Activated CD4-positive, alpha-beta T cell treated with anti-CD3 and anti-CD28 coated beads, Interleukin-2, amount 10 ng/mL, durations not matched to agents 24 days and 14 days (primary cell): ENCODE results near the gene ROS1. TPM values are rescaled to one million over a fixed set of nuclear protein-coding genes. Genes with fewer than 3 reads are reported as not detected.
"Not testable (repeated sequence)": the region's sequence is repeated elsewhere in the genome, so short reads cannot be mapped to it uniquely, and the experiment has no call there.

Experiments used
- DNase-seq: peaks from one replicate; pipeline ENCODE4 v3.0.0; 2022
- H3K27ac Mint-ChIP-seq: one replicate; pipeline ENCODE4 v1.8.0; 2022; ENCODE audit warnings: mild to moderate bottlenecking, mixed read lengths
- H3K27me3 Mint-ChIP-seq: one replicate; pipeline ENCODE4 v1.8.0; 2022; ENCODE audit warnings: mixed read lengths
- H3K36me3 Mint-ChIP-seq: one replicate; pipeline ENCODE4 v1.8.0; 2022; ENCODE audit warnings: low read depth, mild to moderate bottlenecking, mixed read lengths
- H3K4me1 Mint-ChIP-seq: one replicate; pipeline ENCODE4 v1.8.0; 2021; ENCODE audit warnings: mixed read lengths
- H3K4me3 Mint-ChIP-seq: one replicate; pipeline ENCODE4 v1.8.0; 2022; ENCODE audit warnings: mild to moderate bottlenecking, moderate library complexity, mixed read lengths
- H3K9me3 Mint-ChIP-seq: one replicate; pipeline ENCODE4 v1.8.0; 2021; ENCODE audit warnings: mixed read lengths
- intact Hi-C: fragments of 100-400 bp; cut with micrococcal nuclease; formaldehyde crosslinking; loops from one replicate; pipeline ENCODE4 v1.15.1; 2023
- total RNA-seq: library from RNA; stranded (reverse); gene quantifications from 2 replicates; pipeline ENCODE4 v1.2.3, GENCODE V29; 2022

Gene ROS1
- total RNA-seq, 1 donor from 2014 or later, result not detected

DNA sequence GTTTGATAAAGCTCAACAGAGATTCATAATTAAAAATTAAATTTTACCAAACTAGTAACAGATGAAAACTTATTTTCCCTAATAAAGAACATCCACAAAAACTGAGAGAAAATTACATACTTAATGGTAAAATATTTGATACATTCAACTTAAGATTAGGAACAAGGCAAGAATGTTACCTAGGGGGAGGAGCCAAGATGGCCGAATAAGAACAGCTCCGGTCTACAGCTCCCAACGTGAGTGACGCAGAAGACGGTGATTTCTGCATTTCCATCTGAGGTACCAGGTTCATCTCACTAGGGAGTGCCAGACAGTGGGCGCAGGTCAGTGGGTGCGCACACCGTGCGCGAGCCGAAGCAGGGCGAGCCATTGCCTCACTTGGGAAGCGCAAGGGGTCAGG, 181.2 kb downstream of the ROS1 start:
- H3K4me3 Mint-ChIP-seq, H3K36me3 Mint-ChIP-seq, H3K9me3 Mint-ChIP-seq, intact Hi-C loops, DNase-seq, H3K4me1 Mint-ChIP-seq, H3K27ac Mint-ChIP-seq, H3K27me3 Mint-ChIP-seq: not testable (repeated sequence)

Other genes starting within 250 kb of the ROS1 start
- gene VGLL2, start 160.4 kb downstream of the ROS1 start, total RNA-seq, result not detected in 2 replicates
- 3.7 and 4.8 TPM in 2 replicates for gene DCBLD1, start 56.7 kb upstream of the ROS1 start, total RNA-seq
- gene GOPC, start 176.6 kb upstream of the ROS1 start, total RNA-seq, result 22.2 TPM in 2 replicates
- gene NUS1, start 249.5 kb upstream of the ROS1 start, total RNA-seq, result 49.6 and 49.7 TPM in 2 replicates